T-cell (primary cell): ENCODE data around the gene OR51V1. TPM values are rescaled to one million over a fixed set of nuclear protein-coding genes. Genes with fewer than 3 reads are reported as not detected.

Source experiments
- ATAC-seq, 4 experiments: fragments of 200-7000 bp in 3 of 4; fragments of 150-1000 bp in 1 of 4; cut with Tn5 transposase; replicated peaks in 1 of 4; 1 replicate in 3 of 4; 2 replicates in 1 of 4; pipeline ENCODE4 v1.10.0; 2021; ENCODE audit warnings: moderate library complexity in 3 of 4, mild to moderate bottlenecking in 2 of 4, moderate number of reproducible peaks in 1 of 4
- CTCF ChIA-PET, 2 donors: fragments of 300-600 bp; sonication (Branson Sonifier 250); formaldehyde crosslinking; loops; one replicate each; lab custom pipeline; 2022; ENCODE audit warnings: antibody characterized with exemption in 2 of 2; lab: Charles Lee
- POLR2A ChIA-PET, 2 donors: fragments of 300-600 bp; sonication (Branson Sonifier 250); formaldehyde crosslinking; loops; one replicate each; lab custom pipeline; 2022; ENCODE audit warnings: antibody characterized with exemption in 2 of 2; lab: Charles Lee
- DNase-seq, 35 experiments: peaks; one replicate each; pipeline versions ENCODE4 v3.0.0 to v3.0.0-alpha.2; 2013 to 2023
- H3K27ac ChIP-seq: one replicate; pipeline ENCODE4 v1.5.1; 2013; ENCODE audit warnings: low read length
- H3K27me3 ChIP-seq, 2 experiments: replicated peaks in 1 of 2; 1 replicate in 1 of 2; 2 replicates in 1 of 2; pipeline versions ENCODE4 v1.6.1 to v1.7.0; 2013; ENCODE audit warnings: low read length in 1 of 2, mixed read lengths in 1 of 2; ENCODE audit not compliant: control insufficient read depth in 2 of 2, insufficient read depth in 2 of 2; ENCODE audit errors: extremely low read depth in 1 of 2
- H3K36me3 ChIP-seq, 2 donors: 1 replicate in 1 of 2; 2 replicates in 1 of 2; pipeline versions ENCODE4 v1.6.1 to v1.7.0; 2013; ENCODE audit warnings: low read length in 1 of 2; ENCODE audit not compliant: control insufficient read depth in 2 of 2, insufficient read depth in 1 of 2; ENCODE audit errors: extremely low read depth in 1 of 2
- H3K4me1 ChIP-seq, 2 experiments: 1 replicate in 1 of 2; 2 replicates in 1 of 2; pipeline versions ENCODE4 v1.6.1 to v1.7.0; 2013; ENCODE audit warnings: low read length in 2 of 2, mixed read lengths in 1 of 2; ENCODE audit not compliant: insufficient read depth in 2 of 2, control insufficient read depth in 1 of 2; ENCODE audit errors: extremely low read depth in 1 of 2
- H3K4me3 ChIP-seq, 2 donors: 1 replicate in 1 of 2; 2 replicates in 1 of 2; pipeline versions ENCODE4 v1.5.1 to v1.7.0; 2013; ENCODE audit warnings: mild to moderate bottlenecking in 2 of 2, low read length in 1 of 2, moderate library complexity in 1 of 2; ENCODE audit not compliant: control insufficient read depth in 1 of 2; ENCODE audit errors: extremely low read depth in 1 of 2
- H3K9me3 ChIP-seq: 2 replicates; pipeline ENCODE4 v1.7.0; 2013
- H3K27ac Mint-ChIP-seq, 2 donors: one replicate each; pipeline ENCODE4 v1.8.0; 2020 to 2021; ENCODE audit warnings: mild to moderate bottlenecking in 2 of 2, mixed read lengths in 2 of 2
- H3K27me3 Mint-ChIP-seq, 2 donors: one replicate each; pipeline ENCODE4 v1.8.0; 2021 to 2022; ENCODE audit warnings: mixed read lengths in 2 of 2
- H3K36me3 Mint-ChIP-seq: one replicate; pipeline ENCODE4 v1.8.0; 2021; ENCODE audit warnings: mixed read lengths
- H3K4me1 Mint-ChIP-seq, 3 donors: one replicate each; pipeline ENCODE4 v1.8.0; 2020 to 2022; ENCODE audit warnings: mixed read lengths in 3 of 3, mild to moderate bottlenecking in 1 of 3
- H3K4me3 Mint-ChIP-seq, 3 donors: one replicate each; pipeline ENCODE4 v1.8.0; 2020 to 2022; ENCODE audit warnings: mild to moderate bottlenecking in 3 of 3, mixed read lengths in 3 of 3, moderate library complexity in 3 of 3
- H3K9me3 Mint-ChIP-seq, 3 donors: one replicate each; pipeline ENCODE4 v1.8.0; 2020 to 2022; ENCODE audit warnings: mixed read lengths in 3 of 3
- WGBS: methylation state at CpG from one replicate; pipeline ENCODE4 v1.1.5; 2013; ENCODE audit warnings: missing lambda C conversion rate; ENCODE audit not compliant: insufficient coverage; 5-methylcytosine and 5-hydroxymethylcytosine counted together
- total RNA-seq, 35 experiments: library from RNA in 6 of 35; stranded (reverse) in 6 of 35; fragments of 120-200 nt in 1 of 35; gene quantifications; one replicate each; pipeline versions ENCODE4 v1.2.1 to v1.2.4 and lab custom pipeline; 2013 to 2026

OR51V1 gene
- total RNA-seq, 5 donors from 2014 or later (not counting 1 experiment from before 2014, with no cell fraction given), result not detected

GRCh38 chr11:5239046-5239445, 38.6 kb upstream of the OR51V1 start:
- ATAC-seq (no peak), DNase-seq (no peak)
- peaks cover 2 to 11% of the 10 kb centered on the region in 2 donors for H3K27me3 Mint-ChIP-seq
- H3K9me3 Mint-ChIP-seq, result no peaks in the 10 kb centered on the region
- Histone ChIP-seq H3K4me3 (no peak overlapping the region), H3K27me3 (no peaks in the 10 kb centered on the region), H3K4me1 (peaks cover 0 to 3% of the 10 kb centered on the region in 2 experiments), H3K36me3 (no peaks in the 10 kb centered on the region), H3K27ac (no peak overlapping the region), H3K9me3 (no peaks in the 10 kb centered on the region)
- ChIA-PET CTCF (no interaction called here), POLR2A (no interaction called here)
- H3K4me1 Mint-ChIP-seq, result peaks cover 0 to 5% (median 2%) of the 10 kb centered on the region in 3 donors
- H3K27ac Mint-ChIP-seq, result no peak overlapping the region
- H3K36me3 Mint-ChIP-seq, result no peaks in the 10 kb centered on the region
- H3K4me3 Mint-ChIP-seq, result no peak overlapping the region

- Histone ChIP-seq H3K27me3 (no peaks in the 10 kb centered on the region), H3K4me1 (peaks cover 0 to 3% of the 10 kb centered on the region in 2 experiments), H3K9me3 (no peaks in the 10 kb centered on the region), H3K27ac (no peak overlapping the region), H3K4me3 (no peak overlapping the region), H3K36me3 (no peaks in the 10 kb centered on the region)
- Mint-ChIP-seq H3K4me1 (peaks cover 0 to 5% (median 2%) of the 10 kb centered on the region in 3 donors), H3K9me3 (no peaks in the 10 kb centered on the region), H3K27ac (no peak overlapping the region), H3K4me3 (no peak overlapping the region), H3K36me3 (no peaks in the 10 kb centered on the region), H3K27me3 (peaks cover 2 to 11% of the 10 kb centered on the region in 2 donors)
- DNase-seq, result no peak
- no peak for ATAC-seq
- no CpG with 5 or more reads among the region's 2 CpGs for WGBS
- ChIA-PET CTCF (no interaction called here), POLR2A (no interaction called here)
Observed at GRCh38 chr11:5238486-5238885, 38.0 kb upstream of the OR51V1 start.

GRCh38 chr11:5237420-5237819, 36.9 kb upstream of the OR51V1 start:
- Mint-ChIP-seq H3K27ac (no peak overlapping the region), H3K27me3 (peaks cover 2 to 11% of the 10 kb centered on the region in 2 donors), H3K9me3 (no peaks in the 10 kb centered on the region), H3K36me3 (no peaks in the 10 kb centered on the region), H3K4me1 (peaks cover 0 to 5% (median 2%) of the 10 kb centered on the region in 3 donors), H3K4me3 (no peak overlapping the region)
- WGBS, result 100% methylated on average over 1 of the region's 2 CpGs
- ChIA-PET POLR2A (no interaction called here), CTCF (no interaction called here)
- no peaks in the 10 kb centered on the region for H3K27me3 ChIP-seq
- H3K4me1 ChIP-seq, result peaks cover 0 to 3% of the 10 kb centered on the region in 2 experiments
- DNase-seq (no peak), ATAC-seq (no peak)
- H3K4me3 ChIP-seq, result no peak overlapping the region
- H3K36me3 ChIP-seq, result no peaks in the 10 kb centered on the region
- H3K9me3 ChIP-seq, result no peaks in the 10 kb centered on the region
- no peak overlapping the region for H3K27ac ChIP-seq

GRCh38 chr11:5235364-5236095, 35.0 kb upstream of the OR51V1 start:
- H3K27ac ChIP-seq, result no peak overlapping the region
- Mint-ChIP-seq H3K9me3 (no peaks in the 10 kb centered on the region), H3K4me3 (no peak overlapping the region), H3K27ac (no peak overlapping the region), H3K27me3 (peaks cover 2 to 11% of the 10 kb centered on the region in 2 donors), H3K36me3 (no peaks in the 10 kb centered on the region), H3K4me1 (peaks cover 0 to 5% (median 2%) of the 10 kb centered on the region in 3 donors)
- no peaks in the 10 kb centered on the region for H3K27me3 ChIP-seq
- H3K9me3 ChIP-seq, result no peaks in the 10 kb centered on the region
- ChIA-PET POLR2A (no interaction called here), CTCF (no interaction called here)
- H3K4me1 ChIP-seq, result peaks cover 0 to 3% of the 10 kb centered on the region in 2 experiments
- no peak for DNase-seq
- no peak for ATAC-seq
- no peak overlapping the region for H3K4me3 ChIP-seq
- H3K36me3 ChIP-seq, result no peaks in the 10 kb centered on the region
- no CpG with 5 or more reads among the region's 5 CpGs for WGBS

GRCh38 chr11:5234381-5234834, 33.9 kb upstream of the OR51V1 start, which contains the start of gene HBD:
Gene HBD (minus strand): TSS chr11:5234483. CDS start chr11:5234433, 50 bp downstream.
- Mint-ChIP-seq H3K9me3 (no peaks in the 10 kb centered on the region), H3K4me3 (no peak within 1 kb of the TSS), H3K27me3 (peaks cover 2 to 11% of the 10 kb centered on the region in 2 donors), H3K4me1 (peaks cover 0 to 5% (median 2%) of the 10 kb centered on the region in 3 donors), H3K36me3 (no peaks in the 10 kb centered on the region), H3K27ac (no peak within 1 kb of the TSS)
- WGBS, result no CpG with 5 or more reads among the region's 2 CpGs
- Histone ChIP-seq H3K27me3 (no peaks in the 10 kb centered on the region), H3K36me3 (no peaks in the 10 kb centered on the region), H3K4me3 (no peak within 1 kb of the TSS), H3K27ac (no peak within 1 kb of the TSS), H3K4me1 (peaks cover 0 to 3% of the 10 kb centered on the region in 2 experiments), H3K9me3 (no peaks in the 10 kb centered on the region)
- ChIA-PET POLR2A (no interaction called here), CTCF (no interaction called here)
- DNase-seq (no peak), ATAC-seq (no peak)

- no CpG with 5 or more reads among the region's 1 CpG for WGBS
- no peaks in the 10 kb centered on the region for H3K9me3 ChIP-seq
- Mint-ChIP-seq H3K9me3 (no peaks in the 10 kb centered on the region), H3K4me3 (no peak overlapping the region), H3K27me3 (peaks cover 0 to 6% of the 10 kb centered on the region in 2 donors), H3K27ac (no peak overlapping the region), H3K36me3 (no peaks in the 10 kb centered on the region), H3K4me1 (peaks cover 0 to 5% (median 2%) of the 10 kb centered on the region in 3 donors)
- H3K27ac ChIP-seq, result no peak overlapping the region
- ChIA-PET CTCF (no interaction called here), POLR2A (no interaction called here)
- H3K27me3 ChIP-seq, result no peaks in the 10 kb centered on the region
- no peak overlapping the region for H3K4me3 ChIP-seq
- peaks cover 0 to 3% of the 10 kb centered on the region in 2 experiments for H3K4me1 ChIP-seq
- ATAC-seq (no peak), DNase-seq (no peak)
- no peaks in the 10 kb centered on the region for H3K36me3 ChIP-seq
Observed at GRCh38 chr11:5233307-5233706, 32.8 kb upstream of the OR51V1 start.
